B cell (primary cell): ENCODE results near the gene SUGCT.

Experiments
- CTCF ChIP-seq: fragments of 200-600 bp; IDR thresholded peaks from one replicate; pipeline ENCODE4 v1.8.0; 2022; ENCODE audit warnings: antibody characterized with exemption, mild to moderate bottlenecking
- EZH2 ChIP-seq: IDR thresholded peaks from 2 replicates; pipeline ENCODE4 v1.6.1; 2012; ENCODE audit warnings: borderline replicate concordance, low read depth, mild to moderate bottlenecking, moderate library complexity, low read length; ENCODE audit not compliant: insufficient read depth, poor library complexity, severe bottlenecking

GRCh38 chr7:40566879-40567278, 432.1 kb downstream of the SUGCT start:
- TF ChIP-seq CTCF = no peak
- TF ChIP-seq EZH2 = no peak
